Activated T-cell treated with anti-CD3 and anti-CD28 coated beads for 4 hours (primary cell): Measurements from ENCODE around the gene USP32.

ENCODE experiments used
- DNase-seq: peaks from one replicate; pipeline ENCODE4 v3.0.0-alpha.2; 2020

USP32 gene

GRCh38 chr17:60147553-60148223 lies 244.2 kb downstream of the USP32 start:
- DNase-seq, result no peak

GRCh38 chr17:60146206-60146605 lies 245.7 kb downstream of the USP32 start:
- DNase-seq, result no peak

GRCh38 chr17:60145006-60145935 lies 246.7 kb downstream of the USP32 start:
- no peak for DNase-seq

DNA sequence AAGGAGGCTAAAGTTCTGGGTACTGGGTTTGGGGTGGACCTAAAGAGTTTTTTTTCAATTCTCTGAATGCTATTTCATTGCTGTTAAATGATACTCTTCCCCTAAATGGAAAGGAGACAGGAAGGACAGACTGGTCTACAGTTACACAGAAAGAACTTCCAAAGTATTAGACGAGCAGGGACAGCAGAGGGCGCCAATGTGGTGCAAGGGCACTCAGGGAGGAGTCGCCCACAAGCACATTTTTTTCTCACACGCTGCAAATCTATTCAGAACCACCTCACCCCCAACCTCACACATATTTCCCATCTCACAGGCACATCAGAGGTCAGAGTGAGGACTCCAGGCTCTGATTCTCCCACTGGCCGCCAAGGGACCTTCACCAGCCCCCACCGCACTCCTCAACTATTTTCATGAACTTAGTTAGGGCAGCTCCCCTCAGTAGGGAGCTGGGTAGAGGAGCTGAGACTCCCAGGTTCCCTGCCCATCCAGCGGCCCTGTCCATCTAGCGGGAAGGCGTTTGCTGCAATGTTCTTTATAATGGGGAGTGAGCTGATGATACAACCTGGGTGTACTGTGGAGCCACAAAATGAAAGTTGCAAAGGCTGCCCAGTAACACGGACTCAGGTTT lies 248.9 kb downstream of the USP32 start:
- peak; percentile 68 for DNase-seq

GRCh38 chr17:60141111-60142018 lies 250.6 kb downstream of the USP32 start:
- no peak for DNase-seq

DNA sequence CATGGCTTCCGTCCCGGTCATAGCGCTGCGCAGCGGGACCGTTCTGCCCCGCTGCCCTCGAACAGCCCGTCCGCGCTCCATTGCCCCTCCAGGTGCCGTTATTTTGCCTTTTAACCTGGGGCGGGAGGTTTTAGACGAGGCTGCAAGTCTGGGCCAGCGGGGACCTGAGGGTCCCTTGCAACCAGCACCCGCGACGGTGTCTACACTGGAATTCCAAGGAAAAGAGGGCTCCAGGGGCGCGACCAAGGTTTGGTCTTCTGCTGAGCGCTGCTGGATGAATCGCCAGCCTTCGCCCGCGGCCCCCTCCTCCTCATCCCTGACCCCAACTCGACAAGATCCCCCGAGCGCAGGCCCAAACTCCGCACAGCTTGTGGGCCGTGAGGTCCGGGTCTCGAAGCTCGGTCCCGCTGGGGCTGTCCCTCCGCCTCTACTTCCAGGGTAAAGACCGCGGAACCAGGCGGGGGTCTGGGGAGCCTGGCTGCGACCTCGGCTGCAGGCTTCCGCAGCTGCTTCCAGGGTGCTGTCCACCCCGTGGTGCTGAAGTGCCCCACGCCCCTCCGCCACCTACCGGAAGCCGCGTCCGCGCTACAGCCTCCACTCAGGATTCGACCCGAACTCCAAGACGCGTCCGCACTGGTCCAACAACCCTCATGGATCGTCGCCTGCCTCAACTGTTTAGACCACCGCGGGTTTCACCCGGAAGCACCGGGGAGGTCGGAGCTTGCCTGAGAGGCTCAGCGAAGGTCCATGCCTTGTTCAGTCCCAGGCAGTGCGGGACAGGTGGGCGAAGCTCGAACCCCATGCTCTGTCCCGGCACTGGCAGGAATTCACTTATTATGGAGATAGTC lies 252.3 kb downstream of the USP32 start:
- DNase-seq, result peak; percentile 30

DNA sequence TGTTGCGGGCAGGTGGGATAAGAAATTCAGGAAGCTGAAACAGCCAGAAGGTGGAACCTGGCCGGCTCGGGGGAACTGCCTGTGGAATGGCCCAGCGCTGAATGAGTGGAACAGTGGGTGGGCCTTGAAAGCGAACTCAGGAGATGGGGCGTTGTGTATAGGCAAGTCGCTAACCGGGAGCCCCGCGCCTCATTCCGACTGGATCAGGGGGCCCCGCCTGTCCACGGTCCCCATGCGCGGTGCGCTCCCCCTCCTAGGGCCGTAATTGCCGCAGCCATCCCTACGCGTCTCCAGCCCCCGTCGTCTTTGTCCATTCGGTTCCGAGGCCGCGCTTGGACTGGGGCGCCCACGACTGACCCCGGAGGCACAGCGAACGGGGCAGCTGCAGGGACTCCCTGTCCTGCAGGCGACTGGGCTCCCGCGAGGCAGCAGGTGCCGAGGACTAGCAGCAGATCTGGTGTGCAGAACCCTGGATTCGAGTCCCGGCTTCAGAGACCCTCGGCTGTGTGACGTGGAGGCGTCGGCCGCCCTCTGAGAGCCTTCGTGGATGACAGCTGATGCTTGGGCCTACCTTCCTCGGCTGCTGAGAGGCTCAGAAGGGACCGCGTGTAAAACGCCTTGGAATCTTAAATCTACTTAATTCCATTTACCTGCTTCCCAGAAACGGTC lies 253.0 kb downstream of the USP32 start:
- DNase-seq, result no peak

DNA sequence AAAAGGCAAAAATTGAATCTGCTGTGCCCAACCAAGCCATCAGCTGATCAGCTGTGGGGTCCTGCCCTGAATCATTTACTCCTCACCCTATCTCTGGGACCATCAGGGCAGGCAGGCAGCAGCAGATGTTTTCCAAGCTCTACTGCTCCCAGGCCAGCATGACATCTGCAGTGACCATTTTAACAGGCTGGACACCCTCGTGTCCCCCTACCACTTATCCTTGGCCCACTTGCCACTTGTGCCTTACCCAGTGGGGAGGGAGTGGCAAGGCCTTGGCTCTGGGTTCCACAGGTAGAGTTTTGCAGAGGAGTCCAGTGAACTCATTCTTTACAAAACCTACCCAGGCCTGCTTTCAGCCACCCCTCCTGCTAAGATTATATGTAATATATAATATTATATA lies 254.2 kb downstream of the USP32 start:
- no peak for DNase-seq

DNA sequence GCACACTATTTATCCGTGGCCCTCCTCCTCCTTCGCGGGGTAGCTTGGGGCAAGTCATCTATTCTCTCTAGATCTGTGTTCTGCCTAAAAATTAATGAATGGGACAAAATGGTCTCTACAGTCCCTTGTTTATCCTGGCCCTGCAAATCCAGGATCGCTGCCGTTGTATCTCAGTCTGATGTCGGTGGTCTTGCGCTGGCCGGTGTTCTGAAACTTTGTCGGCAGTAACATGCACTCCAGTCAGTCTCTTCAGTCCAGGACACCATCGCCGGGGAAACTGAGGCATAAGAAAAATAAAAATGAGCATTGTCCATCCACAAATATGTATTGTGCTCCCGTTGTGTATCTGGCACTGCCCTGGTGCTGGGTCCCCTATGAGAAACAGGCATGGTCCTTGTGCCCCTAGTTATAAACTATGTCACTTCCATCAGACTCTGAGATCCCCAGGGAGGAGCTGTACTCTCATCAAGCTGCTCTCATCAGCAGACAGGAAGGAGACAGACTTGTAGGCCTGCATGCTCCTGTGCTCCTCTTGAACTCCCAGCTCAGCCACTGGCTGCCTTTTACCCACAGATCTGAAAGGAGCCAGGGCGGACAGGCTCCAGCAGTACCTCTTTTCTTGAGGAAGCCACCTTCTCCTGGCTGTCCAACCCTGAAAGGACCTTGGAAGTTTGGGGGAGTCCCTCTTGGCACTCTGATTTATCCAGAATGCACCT lies 255.8 kb downstream of the USP32 start:
- DNase-seq, result no peak

- peak; percentile 58 for DNase-seq
Observed at GRCh38 chr17:60135151-60135950, 256.6 kb downstream of the USP32 start.

DNA sequence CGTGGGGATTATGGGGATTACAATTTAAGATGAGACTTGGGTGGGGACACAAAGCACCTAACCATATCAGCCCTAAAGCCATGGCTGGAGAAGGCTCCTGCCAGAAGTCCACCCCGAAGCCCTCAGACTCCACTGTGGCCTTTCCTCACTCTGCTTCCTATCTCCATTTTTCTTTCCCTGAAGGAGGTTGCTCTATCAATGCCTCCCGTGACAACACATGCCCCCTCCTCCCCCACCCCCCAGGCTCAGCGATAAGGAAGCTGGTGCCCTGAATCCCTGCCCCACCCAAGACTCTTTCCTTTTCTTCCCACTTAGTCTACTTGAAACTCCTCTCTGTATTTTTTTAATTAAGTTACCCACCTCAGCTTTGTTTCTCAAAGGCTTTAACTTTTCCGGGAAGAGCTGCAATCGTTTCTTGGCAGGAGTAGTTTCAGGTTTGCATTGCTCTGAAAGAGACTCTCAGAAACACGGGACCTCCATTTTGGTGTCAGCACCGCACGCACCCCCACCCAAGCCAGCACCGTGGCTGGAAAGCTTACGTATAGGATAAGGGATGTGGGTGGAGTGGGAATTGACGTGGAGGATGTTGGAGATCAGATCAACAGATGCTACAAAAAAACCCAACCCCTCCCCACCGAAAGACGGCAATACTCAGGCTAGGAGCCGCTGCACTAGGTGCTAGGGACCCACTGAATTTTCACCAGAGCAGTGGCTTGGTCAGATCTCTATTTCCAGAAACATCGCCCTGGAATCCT lies 257.4 kb downstream of the USP32 start:
- no peak for DNase-seq

DNA sequence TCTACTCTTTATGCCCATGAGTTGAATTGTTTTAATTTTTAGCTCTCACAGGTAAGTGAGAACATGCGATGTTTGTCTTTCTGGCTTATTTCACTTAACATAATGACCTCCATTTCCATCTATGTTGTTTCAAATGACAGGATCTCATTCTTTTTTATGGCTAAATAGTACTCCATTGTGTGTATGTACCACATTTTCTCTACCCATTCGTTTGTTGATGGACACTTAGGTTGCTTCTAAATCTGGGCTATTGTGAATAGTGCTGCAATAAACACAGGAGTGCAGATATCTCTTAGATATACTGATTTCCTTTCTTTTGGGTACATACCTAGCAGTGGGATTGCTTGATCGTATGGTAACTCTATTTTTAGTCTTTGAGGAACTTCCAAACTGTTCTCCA lies 261.5 kb downstream of the USP32 start:
- no peak for DNase-seq

DNA sequence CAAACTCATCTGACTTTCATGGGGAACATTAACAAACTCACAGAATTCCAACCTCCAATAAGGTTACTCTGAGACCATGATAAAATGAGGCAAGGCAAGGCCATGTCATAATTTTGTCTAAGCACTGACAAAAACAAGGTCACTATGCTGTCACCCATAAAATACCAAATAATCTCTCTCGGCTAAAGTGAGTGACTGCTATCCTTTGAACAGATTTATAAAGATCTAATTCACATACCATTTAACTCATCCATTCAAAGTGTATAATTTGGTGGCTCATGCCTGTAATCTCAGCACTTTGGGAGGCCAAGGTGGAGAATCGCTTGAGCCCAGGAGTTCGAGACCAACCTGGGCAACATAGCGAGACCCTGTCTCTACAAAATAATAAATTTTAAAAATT lies 262.8 kb downstream of the USP32 start:
- DNase-seq, result no peak
